ENCODE results near the gene C16orf95. TPM values are rescaled to one million over a fixed set of nuclear protein-coding genes. Genes with fewer than 3 reads are reported as not detected.

C16orf95 gene
- total and polyA plus RNA-seq, 7 donors: 0.36 to 6.6 (median 2.2) TPM; not detected in 1

DNA sequence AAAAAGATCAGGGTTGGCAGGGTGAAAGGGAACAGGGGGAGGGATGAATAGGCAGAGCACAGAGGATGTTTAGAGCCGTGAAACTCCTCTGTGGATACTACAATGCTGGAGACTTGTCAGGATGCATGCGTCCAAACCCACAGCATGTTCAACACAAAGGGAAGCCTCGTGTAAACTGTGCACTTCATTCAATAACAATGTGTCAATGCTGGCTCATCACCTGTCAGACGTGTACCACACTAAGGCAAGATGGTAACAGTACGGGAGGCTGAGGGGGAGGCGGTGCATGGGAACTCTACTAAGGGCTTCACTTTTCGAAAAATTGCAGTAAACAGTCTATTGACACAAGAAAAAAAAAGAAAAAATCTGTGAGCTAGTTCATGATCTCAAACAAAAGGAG is 63.7 kb downstream of the C16orf95 start:
- intact Hi-C loops (cut with DNase I): no loop called here
- Histone ChIP-seq H3K4me1 (no peaks in the 10 kb centered on the region), H3K27ac (no peak overlapping the region), H3K27me3 (no peaks in the 10 kb centered on the region), H3K9me3 (no peaks in the 10 kb centered on the region), H3K4me3 (no peak overlapping the region), H3K36me3 (no peaks in the 10 kb centered on the region)
- no peak for DNase-seq
- TF ChIP-seq EP300 (IDR thresholded peaks at IDR 0.05): no peak
- TF ChIP-seq POLR2AphosphoS5 (IDR thresholded peaks at IDR 0.05): no peak
- TF ChIP-seq CTCF (IDR thresholded peaks at IDR 0.05): no peak
- no peak for TF ChIP-seq POLR2A (IDR thresholded peaks at IDR 0.05)
- 66 to 74% methylated on average over 7 of the region's 7 CpGs for WGBS, 2 donors

Small RNA genes within 50 kb of the gene (small RNA-seq; reads per million reads assigned to genes)
- 0 reads per million in 3 donors for gene AC010531.2

Other genes with a start within 250 kb of the C16orf95 start
- 100 to 1,000 TPM in 2 of 4 donors, 10 to 100 TPM in 2; 86.7 to 120 (median 98.4) TPM for gene FBXO31, start 66.4 kb upstream of the C16orf95 start, total RNA-seq
- 10 to 100 TPM; 15.0 to 40.0 (median 16.2) TPM for gene FBXO31, start 66.4 kb upstream of the C16orf95 start, polyA plus RNA-seq
- 10 to 100 TPM; 50.0 to 62.6 (median 62.2) TPM for gene MAP1LC3B, start 74.9 kb upstream of the C16orf95 start, total RNA-seq
- 100 to 1,000 TPM in 1 of 3 donors, 10 to 100 TPM in 2; 48.0 to 137 (median 76.3) TPM for gene MAP1LC3B, start 74.9 kb upstream of the C16orf95 start, polyA plus RNA-seq
- 10 to 100 TPM; 11.4 to 23.8 (median 15.2) TPM for gene ZCCHC14, start 175.6 kb upstream of the C16orf95 start, total RNA-seq
- 10 to 100 TPM in 1 of 3 donors, 1 to 10 TPM in 2; 6.0 to 11.8 (median 7.2) TPM for gene ZCCHC14, start 175.6 kb upstream of the C16orf95 start, polyA plus RNA-seq

Measured in sigmoid colon (tissue), 7 donors.